ENCODE measurements around the gene DDX59.

GRCh38 chr1:200704986-200705500, 35.3 kb upstream of the DDX59 start:
- TF ChIP-seq, protein P1, sequence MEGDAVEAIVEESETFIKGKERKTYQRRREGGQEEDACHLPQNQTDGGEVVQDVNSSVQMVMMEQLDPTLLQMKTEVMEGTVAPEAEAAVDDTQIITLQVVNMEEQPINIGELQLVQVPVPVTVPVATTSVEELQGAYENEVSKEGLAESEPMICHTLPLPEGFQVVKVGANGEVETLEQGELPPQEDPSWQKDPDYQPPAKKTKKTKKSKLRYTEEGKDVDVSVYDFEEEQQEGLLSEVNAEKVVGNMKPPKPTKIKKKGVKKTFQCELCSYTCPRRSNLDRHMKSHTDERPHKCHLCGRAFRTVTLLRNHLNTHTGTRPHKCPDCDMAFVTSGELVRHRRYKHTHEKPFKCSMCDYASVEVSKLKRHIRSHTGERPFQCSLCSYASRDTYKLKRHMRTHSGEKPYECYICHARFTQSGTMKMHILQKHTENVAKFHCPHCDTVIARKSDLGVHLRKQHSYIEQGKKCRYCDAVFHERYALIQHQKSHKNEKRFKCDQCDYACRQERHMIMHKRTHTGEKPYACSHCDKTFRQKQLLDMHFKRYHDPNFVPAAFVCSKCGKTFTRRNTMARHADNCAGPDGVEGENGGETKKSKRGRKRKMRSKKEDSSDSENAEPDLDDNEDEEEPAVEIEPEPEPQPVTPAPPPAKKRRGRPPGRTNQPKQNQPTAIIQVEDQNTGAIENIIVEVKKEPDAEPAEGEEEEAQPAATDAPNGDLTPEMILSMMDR (IDR thresholded peaks at IDR 0.05), result no peak
- TF ChIP-seq ZFX (IDR thresholded peaks at IDR 0.05; ENCODE audit: borderline replicate concordance), result no peak
